ENCODE measurements around the gene LTN1.
"Not testable (repeated sequence)": the region's sequence is repeated elsewhere in the genome, so short reads cannot be mapped to it uniquely, and the experiment has no call there.

Gene LTN1

DNA sequence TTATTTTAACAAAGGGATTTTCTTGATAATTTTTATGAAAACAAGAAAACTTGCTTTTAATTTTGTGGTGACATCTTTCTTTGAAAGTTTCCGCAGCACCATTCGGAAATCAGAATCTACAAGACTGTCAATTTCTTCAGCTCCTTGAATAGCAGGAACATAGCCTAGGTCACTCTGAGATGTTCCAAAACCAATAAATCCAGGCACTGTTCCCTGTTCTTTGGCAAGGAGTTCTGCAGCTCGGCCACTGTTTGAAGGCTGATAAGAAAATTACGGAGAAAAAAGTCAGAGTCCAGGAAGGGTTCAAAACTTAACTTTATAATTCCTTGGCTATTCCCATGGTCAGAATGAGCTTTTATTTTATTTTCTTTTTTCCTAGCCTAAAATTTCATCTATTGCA is 6.0 kb downstream of the LTN1 start:
- no peak for DNase-seq

DNA sequence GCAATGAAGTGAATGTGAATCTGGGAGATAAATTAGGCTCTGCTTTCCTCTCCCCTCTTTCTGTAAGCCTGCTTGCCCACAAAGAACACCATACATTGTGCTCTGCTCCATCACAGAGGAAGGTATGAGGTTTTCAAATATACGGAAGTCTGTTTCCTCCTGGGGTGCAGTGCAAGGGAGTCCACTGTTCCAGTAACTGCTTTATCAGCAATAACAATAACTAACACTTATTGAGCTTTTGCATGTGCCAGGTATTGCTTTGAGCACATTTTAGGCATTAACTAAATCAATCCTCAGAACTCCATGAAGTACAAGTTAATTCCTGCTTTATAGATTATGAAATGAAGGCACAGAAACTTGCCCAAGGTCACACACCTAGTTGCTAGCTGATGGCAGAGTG is 10.0 kb downstream of the LTN1 start:
- no peak for DNase-seq

DNA sequence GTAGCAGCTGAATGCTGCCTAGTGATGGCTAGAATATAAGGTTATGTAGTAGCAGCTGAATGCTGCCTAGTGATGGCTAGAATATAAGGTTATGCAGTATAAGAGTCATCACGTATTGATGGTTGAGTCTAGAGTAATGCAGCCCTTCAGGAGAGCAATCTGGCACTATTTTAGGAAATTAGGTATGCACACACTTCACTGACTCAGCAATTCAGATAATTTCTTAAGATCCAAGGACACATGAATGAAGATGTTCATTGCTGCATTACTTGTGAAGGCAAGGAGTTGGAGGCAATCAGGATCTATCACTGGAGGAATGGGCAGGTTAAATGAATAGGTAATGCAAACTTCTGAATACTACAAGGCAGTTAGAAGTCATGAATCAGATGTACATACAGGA is 13.6 kb downstream of the LTN1 start:
- DNase-seq: no peak

DNA sequence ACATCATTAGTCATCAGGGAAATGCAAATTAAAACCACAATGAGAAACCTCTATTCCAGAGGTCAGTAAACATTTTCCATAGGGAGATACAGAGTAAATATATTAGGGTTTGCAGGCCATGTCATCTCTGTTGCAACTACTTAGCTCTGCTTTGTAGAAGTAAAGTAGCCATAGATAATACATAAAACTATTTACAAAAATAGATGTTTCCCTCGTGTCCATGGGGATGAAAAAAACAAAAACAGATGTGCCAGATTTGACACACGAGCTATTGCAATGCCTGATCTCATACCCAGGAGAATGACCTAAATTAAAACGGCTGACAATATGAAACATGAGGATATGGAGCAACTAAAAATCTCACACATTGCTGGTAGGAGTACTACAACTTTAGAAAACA is 17.3 kb downstream of the LTN1 start:
- DNase-seq: no peak

DNA sequence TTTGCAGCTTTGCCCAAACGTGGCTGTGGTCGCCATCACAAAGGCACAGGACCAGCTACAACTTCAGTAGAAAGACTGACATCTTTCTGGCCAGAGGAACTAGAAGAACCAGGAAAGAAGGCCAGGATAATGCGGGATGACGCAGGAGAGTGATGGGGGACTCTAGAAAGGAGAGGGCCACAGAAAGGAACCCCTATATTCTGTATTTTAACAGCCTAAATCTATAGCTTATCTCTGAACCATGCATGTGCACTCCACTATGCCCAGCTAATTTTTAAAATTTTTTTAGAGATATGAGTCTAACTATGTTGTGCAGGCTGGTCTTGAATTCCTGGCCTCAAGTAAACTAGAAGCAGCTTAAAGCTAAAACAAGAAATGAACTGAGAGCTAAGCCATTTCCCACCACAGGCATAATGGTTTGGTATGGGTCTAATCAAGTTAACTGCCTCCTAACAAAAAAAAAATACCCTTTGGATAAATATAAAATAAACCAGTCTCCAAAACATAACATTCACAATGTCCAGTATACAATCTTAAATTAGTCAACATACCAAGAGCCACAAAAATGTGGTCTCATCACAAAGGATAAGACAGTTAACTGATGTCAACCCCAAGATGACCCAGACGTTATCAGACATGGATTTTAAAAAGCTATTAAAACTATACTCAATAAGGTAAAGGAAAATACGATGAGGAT is 18.0 kb downstream of the LTN1 start:
- DNase-seq: no peak

DNA sequence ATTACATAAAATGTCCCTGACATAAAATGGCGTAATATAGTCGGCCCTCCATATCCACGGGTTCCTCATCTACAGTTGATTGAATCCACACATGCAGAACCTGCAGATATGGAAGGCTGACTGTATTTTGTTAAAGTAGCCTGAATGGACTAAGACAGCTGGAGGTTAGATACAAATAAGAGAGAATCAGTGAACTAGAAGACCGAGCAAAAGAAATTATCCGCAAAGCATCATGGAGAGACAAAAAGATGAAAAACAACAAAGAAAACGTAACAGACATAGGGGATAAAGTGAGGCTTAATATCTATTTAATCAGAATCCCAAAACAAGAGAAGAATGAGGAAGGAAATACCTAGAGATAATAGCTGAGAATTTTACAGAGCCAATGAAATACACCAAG is 20.3 kb downstream of the LTN1 start:
- DNase-seq: no peak

DNA sequence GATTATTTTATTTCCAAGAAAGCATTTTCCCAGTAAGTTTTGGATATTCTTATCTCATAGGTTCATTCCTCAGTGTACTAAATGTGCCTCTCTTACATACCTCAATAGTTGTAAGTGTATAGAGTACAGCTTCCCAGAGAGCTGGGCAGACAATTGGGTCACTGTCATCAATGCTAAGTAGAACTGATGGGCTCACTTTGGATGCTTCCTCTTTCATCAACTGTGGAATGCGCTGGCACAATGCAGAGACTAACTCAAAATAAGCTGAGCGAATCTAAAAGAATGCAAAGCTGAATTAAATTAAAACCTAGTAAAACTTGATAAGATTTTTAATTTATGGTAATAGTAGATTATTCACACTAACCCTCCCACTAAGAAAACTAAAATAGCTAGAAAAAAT is 21.5 kb downstream of the LTN1 start:
- no peak for DNase-seq

DNA sequence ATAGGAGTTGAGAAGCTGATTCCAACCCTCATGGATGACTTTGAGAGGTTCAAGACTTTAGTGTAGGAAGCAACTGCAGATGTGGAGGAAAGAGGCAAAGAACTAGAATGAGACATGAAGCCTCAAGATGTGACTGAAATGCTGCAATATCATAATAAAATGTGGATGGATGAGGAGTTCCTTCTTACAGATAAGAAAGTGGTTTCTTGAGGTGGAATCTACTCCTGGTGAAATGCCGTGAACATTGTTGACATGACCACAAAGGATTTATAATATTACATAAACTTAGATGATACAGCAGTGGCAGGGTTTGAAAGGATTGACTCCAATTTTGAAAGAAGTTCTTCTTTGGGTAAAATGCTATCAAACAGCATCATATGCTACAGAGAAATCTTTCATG is 28.8 kb downstream of the LTN1 start:
- DNase-seq: no peak

DNA sequence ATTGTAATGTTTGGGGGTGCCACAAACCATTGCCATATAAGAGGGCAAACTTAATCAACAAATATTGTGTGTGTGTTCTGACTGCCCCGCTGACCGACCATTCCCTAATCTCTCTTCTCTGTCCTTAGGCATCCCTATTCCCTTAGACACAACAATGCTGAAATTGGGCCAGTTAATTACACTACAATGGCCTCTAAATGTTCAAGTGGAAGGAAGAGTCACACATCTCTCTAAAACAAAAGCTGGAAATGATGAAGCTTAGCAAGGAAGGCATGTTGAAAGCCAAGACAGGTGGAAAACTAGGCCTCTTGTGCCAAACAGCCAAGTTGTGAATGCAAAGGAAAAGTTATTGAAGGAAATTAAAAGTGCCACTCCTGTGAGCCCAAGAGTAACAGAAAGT is 30.2 kb downstream of the LTN1 start:
- DNase-seq: no peak

DNA sequence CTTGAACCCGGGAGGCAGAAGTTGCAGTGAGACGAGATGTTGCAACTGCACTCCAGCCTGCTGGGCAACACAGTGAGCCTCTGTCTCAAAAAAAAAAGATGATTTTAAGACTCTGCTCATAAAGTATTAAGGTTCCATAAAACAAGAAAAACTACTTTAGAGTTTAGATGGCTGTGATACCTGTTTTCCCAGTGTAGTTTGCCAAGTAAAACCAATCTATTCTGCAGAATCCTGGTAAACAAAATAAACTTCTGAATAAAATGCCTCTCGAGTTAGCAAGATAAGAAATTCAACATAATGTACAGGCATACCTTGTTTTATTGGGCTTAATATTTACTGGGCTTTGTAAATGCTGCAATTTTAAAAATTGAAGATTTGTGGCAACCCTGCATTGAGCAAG is 30.8 kb downstream of the LTN1 start:
- no peak for DNase-seq

DNA sequence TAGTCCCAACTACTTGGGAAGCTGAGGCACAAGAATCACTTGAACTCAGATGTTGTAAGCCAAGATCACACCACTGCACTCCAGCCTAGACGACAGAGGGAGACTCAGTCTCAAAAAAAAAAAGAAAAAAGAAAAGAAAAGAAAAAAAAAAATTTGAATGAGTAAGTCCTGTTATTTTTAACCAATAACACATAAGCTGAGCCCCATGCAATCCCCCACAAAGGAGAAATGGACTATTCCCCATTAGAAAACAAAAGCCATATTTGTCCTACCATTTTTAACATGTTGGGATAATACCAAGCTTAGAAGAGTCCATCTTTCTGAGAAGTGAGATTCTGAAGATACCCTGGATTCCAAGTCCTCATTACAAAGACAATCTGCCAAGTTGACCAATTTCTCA is 32.4 kb downstream of the LTN1 start:
- no peak for DNase-seq

DNA sequence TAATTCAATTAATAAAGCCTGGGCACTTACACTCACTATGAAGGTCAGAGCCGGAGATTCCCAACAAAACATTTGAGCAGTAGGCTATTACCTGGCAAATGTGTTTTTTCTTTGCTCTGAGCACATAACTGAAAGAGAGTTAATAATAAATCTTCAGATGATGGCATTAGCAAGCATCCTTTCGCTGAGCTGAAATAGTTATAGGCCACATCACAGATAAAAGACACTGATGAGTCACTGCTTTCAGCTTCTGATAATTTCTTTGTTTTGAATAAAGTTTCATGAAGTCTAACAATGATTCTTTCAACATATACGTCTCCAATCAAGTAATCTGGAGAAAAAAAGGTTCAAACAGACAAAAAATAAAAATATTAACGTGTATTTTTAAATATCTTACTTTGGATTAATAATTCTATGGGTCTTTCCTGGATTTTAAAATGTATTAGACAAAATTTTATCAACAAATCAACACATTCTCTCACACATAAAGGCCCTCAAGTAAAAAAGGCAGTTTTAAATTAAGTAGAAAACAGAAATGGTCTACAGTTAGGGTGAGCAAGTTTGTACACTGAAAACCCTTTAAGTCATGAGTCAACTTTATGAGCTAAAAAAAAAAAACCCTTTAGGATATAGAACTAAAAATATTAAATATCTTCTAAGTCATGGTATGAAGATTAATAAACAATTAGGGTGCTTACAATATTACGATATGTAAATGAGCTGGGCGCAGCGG is 33.1 kb downstream of the LTN1 start:
- DNase-seq: no peak

DNA sequence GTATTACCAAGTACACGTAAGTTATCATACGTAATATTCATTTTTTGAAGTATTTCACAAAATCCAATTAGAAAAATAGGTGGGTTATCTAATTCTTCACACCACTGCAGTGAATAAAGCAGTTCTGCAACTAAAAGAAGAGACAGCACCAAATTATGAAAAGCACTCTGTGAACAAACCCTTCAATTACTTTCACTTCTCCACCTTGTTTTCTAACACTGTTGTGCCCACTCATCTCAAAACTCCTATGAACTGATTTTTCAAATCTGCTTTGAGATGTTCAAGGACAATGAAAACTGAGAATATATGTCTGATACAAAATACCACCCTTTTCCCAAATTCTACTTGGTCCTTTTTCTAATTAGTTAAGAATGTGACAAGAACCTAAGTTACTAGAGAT is 39.4 kb downstream of the LTN1 start:
- no peak for DNase-seq

DNA sequence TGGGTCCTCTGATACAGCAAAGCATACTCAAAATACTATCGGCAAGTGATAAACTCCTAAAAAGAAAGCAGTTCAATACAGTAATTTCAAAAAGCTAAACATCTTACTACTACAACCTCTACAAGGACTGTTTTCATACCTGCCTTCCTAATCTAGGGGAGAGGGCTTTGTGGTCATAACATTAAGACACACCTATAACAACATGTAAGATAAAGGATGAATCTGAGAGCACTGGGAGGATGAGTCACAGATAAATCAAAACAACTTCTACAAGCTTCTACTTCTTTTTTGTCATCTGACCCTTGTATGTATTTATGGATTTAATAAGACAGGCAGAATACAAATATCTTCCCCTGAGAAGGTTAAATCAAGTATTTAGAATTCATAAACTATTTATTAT is 40.0 kb downstream of the LTN1 start:
- DNase-seq: no peak

DNA sequence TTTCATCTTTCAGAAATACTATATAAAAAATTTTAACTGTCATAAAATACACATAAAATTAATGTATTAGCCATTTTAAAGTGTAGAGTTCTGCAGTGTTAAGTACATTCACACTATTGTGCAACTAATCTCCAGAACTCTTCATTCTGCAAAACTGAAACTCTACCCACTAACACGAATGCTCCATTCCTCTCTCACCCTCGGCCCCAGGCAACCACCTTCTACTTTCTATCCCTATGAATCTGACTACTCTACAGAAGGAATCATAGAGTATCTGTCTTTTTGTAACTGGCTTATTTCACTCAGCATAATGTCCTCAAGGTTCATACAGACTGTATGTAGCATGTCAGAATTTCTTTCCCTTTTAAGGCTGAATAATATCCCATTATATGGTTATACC is 43.4 kb downstream of the LTN1 start:
- no peak for DNase-seq

DNA sequence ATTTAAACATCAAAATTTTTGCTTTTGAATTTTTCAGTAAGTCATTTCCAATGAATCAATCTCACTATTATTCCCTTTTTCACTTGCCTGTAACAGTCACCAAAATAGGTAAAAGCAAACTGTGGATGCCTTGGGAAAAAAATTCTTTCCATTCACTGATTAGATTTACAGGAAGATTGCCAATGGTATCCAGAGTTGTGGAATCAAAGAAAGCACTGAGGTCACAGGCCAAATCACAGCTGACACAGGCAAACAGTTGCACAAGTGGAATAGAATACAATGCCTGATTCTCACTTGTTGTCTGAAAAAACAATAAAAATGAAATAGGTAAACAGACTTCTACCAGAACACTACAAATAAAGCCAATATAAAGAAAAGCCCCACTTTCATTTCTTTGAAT is 48.4 kb downstream of the LTN1 start:
- DNase-seq: no peak

DNA sequence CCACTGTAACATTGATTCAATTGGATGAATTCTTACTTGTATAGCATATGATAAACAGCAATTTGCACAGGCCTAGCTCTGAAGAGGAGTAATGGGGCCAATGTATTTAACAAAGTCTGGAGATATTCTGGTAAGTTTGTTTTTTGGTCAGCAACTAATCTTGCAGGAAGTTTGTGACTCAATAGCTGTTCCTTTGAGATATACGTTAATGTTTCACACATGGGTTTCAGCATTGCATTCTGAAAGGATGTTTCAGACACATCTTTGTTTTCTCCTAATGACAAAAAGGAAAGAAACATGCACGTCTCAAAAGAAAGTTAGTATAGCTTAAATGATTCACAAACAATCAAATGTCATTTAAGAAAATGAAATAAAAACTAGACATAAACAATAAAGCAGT is 49.0 kb downstream of the LTN1 start:
- no peak for DNase-seq

DNA sequence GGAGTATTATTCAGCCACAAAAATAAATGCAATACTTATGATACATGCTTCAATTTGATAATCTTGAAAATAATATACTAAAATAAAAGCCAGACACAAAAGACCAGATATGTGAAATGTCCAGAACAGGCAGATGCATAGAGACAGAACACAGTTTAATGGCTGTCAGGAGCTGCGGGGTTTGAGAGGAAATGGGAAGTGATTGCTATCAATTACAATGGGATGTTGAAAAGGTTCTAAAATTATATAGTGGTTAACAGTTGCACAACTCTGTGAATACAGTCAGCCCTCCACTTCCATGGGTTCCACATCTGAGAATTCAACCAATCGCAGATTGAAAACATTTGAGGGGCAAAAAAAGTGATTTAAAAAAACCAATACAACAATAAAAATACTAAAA is 54.0 kb downstream of the LTN1 start:
- DNase-seq: no peak

DNA sequence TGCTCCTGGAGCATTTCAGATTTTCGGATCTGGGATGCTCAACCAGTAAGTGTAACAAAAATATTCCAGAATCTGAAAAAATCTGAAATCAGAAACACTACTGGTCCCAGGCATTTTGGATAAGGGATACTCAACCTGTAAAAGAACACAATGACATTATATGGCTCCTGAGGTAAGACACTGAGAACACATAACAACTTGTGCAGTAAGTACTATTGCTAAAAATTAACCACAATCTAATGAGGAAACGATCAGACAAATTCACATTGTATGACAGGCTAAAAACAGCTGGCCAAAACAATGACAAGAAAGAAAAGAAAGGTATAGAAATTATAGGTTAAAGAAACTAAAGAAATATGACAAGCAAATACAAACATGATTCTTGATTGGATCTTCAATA is 54.9 kb downstream of the LTN1 start:
- no peak for DNase-seq

DNA sequence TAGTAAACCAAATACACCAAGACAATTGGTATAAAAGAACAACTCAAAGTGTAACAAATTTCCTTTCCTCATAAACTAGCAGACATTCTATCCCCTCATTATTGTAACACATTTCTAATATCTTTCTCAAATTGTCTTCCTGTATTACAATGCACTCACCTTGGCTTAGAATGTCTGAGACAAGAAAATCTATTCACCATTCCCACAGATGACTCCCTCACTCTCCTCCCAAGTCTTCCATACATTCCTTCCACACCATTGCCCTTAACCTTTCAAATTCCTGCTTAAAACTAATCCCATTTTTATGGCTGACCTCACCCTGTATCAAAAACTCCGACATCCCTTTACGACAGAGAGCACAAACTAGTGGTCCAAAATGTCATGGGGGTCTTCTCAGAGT is 56.0 kb downstream of the LTN1 start:
- DNase-seq: no peak

DNA sequence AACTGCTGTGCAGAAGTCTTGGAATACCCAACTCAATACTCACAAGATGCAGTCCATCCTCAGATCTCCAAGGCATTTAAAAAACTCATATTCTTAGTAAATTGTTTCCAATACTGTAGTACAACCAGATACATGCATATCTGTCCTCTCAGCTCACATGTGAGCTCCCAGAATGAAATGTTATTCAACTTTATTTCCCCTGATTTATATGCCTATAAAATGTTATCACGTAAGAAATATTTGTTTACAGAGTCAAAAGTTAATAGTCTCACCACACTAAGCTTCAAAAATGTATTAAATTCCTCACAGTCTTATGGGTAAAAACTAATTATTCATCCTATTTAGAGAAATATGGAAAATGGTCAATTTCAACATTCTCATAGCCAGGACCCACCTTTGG is 56.6 kb downstream of the LTN1 start:
- DNase-seq: no peak

DNA sequence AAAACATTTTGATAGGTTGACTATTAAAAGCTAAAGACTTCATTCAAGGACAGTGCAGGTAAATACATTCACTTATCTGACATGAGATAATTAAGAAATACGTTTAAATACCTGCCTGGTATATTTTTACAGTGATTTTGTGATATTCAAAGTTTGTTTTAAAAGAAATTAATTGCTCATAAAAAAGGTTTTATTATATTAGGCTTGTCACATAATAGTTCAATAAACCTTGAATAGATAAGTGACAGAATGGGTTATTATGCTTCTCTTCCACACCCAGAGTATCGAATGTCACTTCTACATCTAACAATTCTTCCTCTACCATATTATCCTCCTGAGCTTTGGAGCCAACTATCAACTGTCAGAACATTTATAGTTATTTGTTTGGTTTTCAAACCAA is 60.0 kb downstream of the LTN1 start:
- DNase-seq: no peak

DNA sequence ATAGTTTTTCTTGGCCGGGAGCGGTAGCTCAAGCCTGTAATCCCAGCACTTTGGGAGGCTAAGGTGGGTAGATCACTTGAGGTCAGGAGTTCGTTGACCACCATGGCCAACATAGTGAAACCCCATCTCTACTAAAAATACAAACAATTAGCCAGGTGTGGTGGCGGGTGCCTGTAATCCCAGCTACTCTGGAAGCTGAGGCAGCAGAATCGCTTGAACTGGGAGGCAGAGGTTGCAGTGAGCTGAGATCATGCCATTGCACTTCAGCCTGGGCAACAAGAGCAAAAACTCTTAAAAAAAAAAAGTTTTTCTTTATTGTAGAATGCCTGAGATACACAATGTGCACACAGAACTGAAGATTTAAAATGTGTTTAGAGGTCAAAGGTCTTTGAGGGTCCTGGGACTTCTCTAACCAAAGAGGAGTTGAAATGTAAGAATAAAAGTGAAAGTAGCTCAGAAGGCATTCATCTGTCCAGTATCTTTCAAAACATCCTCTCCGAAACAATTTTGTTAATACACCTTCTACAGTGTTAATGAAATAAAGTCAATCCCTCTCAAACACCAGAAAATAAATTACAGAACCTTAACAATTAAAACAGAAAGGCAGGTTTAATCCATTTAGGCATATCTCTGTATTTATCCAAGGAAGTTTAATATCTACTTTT is 60.8 kb downstream of the LTN1 start:
- DNase-seq: not testable (repeated sequence)

DNA sequence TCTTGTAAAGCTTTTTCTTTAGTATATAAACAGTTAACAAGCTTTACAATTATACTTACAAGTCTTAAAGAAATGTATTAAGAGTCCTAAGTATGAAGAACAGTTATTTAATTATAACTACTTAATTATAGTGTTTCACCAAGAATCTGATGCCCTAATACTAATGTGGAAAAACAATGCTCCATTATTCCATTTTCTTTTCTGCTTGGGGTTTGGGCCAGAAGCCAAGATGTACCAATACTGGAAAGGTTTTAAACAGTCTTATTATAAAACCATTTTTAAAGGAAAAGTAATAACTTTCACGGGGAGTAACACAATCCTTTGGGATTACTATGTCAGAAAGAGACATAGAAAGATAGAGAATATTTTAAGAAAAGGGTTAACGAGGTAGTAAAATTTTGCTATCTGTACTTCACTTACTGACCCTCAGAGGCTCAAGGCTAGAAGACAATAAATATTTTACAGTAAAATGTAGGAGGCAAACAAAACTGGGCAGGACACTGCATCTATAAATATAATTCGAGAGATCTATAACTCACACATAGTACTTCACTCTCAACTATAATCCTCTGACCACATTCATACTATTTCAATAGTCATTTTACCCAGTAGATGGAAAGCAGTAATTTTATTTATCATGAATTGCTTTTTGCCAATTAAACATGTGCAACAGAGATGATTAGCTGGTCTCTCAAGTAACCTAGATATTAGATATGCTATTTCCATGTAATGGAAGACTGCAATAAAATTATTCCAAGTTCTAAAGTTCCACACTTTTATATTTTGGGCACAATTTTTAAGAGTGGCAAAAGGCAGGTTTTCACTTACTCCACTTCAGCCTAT is 63.9 kb downstream of the LTN1 start:
- no peak for DNase-seq

Data from stimulated activated naive CD4-positive, alpha-beta T cell (primary cell).